Astrocyte of the cerebellum (primary cell): ENCODE results near the gene CDC5L.

ENCODE experiments used
- DNase-seq: peaks from one replicate; pipeline ENCODE4 v3.0.0-alpha.2; 2011; ENCODE audit warnings: low read depth
- H3K4me3 ChIP-seq: 2 replicates; pipeline ENCODE4 v1.5.1; 2011; ENCODE audit warnings: mild to moderate bottlenecking, low read depth, low read length, moderate library complexity
- in situ Hi-C: cut with HindIII; loops from 2 replicates; pipeline ENCODE4 v1.10.0; 2017; ENCODE audit warnings: low sequenced_read_pairs
- TF ChIP-seq, protein P1 (sequence below): IDR thresholded peaks from 2 replicates; pipeline ENCODE4 v1.5.1; 2012; ENCODE audit warnings: low read length, low read depth, moderate library complexity, mild to moderate bottlenecking; ENCODE audit errors: missing control alignments

The CDC5L gene

GRCh38 chr6:44400572-44400971, 13.1 kb downstream of the CDC5L start:
- in situ Hi-C loops = no loop called here
- no peak overlapping the region for H3K4me3 ChIP-seq
- no peak for DNase-seq
- TF ChIP-seq, protein P1, sequence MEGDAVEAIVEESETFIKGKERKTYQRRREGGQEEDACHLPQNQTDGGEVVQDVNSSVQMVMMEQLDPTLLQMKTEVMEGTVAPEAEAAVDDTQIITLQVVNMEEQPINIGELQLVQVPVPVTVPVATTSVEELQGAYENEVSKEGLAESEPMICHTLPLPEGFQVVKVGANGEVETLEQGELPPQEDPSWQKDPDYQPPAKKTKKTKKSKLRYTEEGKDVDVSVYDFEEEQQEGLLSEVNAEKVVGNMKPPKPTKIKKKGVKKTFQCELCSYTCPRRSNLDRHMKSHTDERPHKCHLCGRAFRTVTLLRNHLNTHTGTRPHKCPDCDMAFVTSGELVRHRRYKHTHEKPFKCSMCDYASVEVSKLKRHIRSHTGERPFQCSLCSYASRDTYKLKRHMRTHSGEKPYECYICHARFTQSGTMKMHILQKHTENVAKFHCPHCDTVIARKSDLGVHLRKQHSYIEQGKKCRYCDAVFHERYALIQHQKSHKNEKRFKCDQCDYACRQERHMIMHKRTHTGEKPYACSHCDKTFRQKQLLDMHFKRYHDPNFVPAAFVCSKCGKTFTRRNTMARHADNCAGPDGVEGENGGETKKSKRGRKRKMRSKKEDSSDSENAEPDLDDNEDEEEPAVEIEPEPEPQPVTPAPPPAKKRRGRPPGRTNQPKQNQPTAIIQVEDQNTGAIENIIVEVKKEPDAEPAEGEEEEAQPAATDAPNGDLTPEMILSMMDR = no peak

DNA sequence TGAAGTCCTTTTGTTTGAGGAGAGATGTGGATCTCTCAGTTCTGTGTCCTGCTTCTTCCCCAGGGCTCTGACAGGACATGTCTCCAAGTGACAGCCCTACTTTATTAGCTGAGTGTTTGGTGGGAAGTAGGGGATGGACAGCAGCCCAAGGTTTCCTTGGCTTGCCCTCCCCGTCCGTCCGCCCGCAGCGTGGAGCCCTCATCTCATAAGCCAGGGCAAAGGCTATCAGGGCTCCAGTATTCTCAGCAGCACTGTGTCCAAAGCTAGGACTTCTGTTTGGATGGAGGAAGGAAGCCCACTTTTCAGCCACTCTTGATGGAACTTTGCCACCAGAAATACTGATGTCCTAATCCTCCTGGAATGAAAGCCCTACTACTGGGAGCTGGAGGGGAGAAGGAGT, 13.6 kb downstream of the CDC5L start:
- TF ChIP-seq, protein P1 = no peak
- in situ Hi-C loops = no loop called here

DNA sequence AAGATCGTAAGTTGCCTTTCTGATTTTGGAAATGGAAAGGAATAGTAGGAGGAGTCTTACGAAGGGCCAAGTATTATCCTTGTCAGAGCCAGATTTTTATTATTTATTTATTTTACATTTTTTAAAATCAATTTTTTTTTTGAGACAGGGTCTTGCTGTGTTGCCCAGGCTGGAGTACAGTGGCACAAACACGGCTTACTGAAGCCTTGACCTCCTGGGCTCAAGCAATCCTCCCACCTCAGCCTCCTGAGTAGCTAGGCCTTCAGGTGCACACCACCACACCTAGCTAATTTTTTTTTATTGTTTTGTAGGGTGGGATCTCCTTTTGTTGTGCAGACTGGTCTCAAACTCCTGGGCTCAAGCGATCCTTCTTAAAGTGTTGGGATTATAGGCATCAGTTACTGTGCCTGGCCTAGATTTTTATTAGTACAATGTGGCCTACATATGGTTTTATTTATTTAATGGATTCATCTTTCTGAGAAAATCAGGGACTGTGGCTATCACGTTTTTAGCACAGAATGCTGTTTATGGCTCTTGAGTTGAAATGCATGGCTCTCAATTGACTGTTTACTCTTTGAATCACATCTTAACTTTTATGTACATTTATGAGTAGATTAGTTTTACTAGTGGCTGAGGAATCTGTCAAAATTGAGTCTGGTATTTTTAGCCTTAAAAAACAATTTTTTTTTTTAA, 16.7 kb downstream of the CDC5L start:
- no peak for DNase-seq
- TF ChIP-seq, protein P1 = no peak
- no peak overlapping the region for H3K4me3 ChIP-seq
- in situ Hi-C loops = no loop called here

More for the DNA sequence above, 13.6 kb downstream of the CDC5L start:
- DNase-seq = no peak
- H3K4me3 ChIP-seq = no peak overlapping the region

- no peak overlapping the region for H3K4me3 ChIP-seq
- TF ChIP-seq, protein P1 = no peak
- DNase-seq = no peak
- in situ Hi-C loops = no loop called here
These were observed 17.2 kb downstream of the CDC5L start for GRCh38 chr6:44404715-44405099.

- in situ Hi-C loops = no loop called here
- no peak overlapping the region for H3K4me3 ChIP-seq
- TF ChIP-seq, protein P1 = no peak
- DNase-seq = no peak
These were observed 20.6 kb downstream of the CDC5L start for GRCh38 chr6:44407951-44408670.

GRCh38 chr6:44409207-44409794, 21.8 kb downstream of the CDC5L start:
- TF ChIP-seq, protein P1 = no peak
- DNase-seq = no peak
- in situ Hi-C loops = no loop called here

More at GRCh38 chr6:44409207-44409794, 21.8 kb downstream of the CDC5L start:
- no peak overlapping the region for H3K4me3 ChIP-seq
